Epithelial cell of esophagus (primary cell): ENCODE data around the gene MYL9.

Experiments
- DNase-seq: peaks from one replicate; pipeline ENCODE4 v3.0.0; 2010; ENCODE audit warnings: low read depth
- H3K4me3 ChIP-seq: 2 replicates; pipeline ENCODE4 v1.5.1; 2011; ENCODE audit warnings: mild to moderate bottlenecking, low read length, control low read depth
- CTCF ChIP-seq: IDR thresholded peaks from 2 replicates; pipeline ENCODE4 v1.5.1; 2011; ENCODE audit warnings: low read depth, mild to moderate bottlenecking, low read length, control low read depth, inconsistent platforms; ENCODE audit not compliant: insufficient read depth; ENCODE audit errors: missing control alignments

MYL9 gene

DNA sequence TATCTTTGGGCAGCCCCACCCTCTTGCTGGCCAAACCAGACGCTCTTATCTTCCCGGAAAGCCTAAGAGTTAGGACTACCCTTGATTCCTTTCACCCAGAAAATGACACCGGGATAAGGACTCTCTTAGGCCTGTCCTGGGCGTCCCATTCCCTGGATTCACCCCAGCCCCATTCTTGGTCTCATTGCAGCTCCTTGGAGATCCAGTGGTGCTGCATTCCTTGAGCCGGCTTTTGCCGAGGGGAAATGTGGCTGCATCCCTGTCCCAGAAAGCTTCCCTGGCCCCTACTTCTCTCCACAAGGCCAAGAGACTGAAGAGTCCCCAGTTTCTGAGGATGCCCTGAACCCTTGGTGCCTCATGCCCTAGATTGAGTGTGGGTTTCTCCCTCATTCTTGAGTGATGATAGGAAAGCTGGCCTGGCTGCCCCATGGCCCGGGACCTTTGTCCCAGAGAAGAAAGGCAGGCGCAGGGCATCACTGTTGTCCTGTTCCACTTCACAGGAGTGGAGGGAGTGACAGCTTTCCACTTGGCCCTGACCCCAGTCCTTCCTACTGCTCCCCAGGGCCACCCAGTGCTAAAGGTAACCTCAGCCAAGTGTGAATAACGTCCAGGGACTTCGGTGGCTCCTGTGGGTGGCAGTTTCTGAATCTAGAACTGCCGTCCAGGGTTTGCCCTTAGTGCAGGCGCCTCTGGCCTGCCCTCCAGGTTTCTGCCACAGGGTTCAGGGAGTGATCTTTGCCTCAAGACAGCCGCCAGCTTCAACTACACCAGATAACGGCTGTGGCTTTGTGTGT, 42.7 kb upstream of the MYL9 start:
- DNase-seq, result no peak
- TF ChIP-seq CTCF, result no peak
- no peak overlapping the region for H3K4me3 ChIP-seq

GRCh38 chr20:36499211-36499610, 42.1 kb upstream of the MYL9 start:
- TF ChIP-seq CTCF, result no peak
- no peak overlapping the region for H3K4me3 ChIP-seq
- no peak for DNase-seq

DNA sequence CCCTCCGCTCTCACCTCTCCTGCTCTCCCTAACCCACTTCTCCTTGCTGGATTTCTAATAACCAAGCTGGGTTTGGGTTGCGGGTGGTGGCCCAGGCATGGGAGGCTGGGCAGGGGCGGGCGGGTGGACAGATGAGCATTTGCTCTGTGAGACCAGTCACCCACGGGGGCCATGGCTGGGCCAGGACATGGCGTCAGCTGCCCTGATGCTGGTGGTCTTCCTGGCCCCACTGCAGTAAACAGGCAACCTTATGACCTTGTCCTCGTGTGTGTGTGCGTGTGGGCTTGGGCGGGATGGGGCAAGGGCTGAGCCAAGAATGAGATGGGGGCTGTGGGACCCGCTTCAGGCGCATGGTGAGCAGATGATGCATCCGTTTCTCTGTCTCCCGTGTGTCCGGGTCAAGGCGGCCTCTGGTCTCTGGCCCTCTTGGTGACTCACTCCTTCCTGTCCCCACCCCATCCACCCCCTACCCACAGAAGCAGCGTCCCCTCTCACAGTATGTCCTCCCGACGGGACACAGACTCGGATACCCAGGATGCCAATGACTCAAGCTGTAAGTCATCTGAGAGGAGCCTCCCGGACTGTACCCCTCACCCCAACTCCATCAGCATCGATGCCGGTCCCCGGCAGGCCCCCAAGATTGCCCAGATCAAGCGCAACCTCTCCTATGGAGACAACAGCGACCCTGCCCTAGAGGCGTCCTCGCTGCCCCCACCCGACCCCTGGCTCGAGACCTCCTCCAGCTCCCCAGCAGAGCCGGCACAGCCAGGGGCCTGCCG, 41.4 kb upstream of the MYL9 start:
- no peak for DNase-seq
- no peak for TF ChIP-seq CTCF
- H3K4me3 ChIP-seq, result no peak overlapping the region

DNA sequence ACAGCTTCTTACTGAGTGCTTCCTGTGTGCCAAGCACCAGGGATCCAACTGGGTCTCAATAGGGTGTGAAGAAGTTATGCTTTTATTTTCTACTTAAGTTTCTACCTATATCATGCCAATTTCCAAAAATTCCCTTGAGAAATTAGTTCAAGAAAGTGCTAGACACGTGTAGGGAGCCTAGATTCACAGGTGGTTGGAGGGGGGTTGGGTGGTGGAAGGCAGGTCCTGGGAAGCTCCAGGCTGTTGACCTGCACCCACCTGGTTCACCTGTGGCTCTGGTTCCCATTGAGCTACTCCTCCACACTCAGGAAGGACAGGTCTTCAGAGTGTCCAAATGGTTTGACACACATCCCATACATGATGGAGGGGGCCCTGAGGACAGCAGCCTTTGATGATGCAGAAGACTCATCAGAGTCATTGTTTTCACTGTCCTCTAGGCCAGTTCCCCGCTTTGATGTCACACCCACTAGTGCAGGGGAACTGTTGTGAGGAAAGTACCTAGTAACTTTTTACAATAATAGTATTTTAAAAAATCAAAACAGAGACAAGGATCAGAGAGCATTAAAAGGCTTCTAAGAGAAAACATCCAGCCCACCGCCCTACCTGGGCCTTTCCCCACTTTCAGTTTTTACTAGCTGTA, 39.8 kb upstream of the MYL9 start:
- TF ChIP-seq CTCF, result no peak
- DNase-seq, result no peak
- no peak overlapping the region for H3K4me3 ChIP-seq

DNA sequence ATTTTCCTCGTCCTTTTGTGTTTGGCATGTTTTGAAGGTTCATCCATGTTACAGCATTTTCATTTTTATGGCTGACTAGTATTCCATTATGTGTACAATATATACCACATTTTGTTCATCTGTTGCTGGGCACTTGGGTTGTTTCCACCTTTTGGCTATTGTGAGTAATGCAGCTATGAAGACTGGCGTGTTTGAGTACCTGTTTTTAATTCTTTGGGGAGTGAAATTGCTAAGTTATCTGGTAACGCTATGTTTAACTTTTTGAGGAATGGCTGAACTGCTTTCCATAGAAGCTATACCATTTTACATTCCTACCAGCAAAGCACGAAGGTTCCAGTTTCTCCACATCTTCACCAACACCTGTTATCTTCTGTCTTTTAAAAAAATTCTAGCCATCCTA, 37.0 kb upstream of the MYL9 start:
- H3K4me3 ChIP-seq, result no peak overlapping the region
- DNase-seq, result no peak
- TF ChIP-seq CTCF, result no peak

DNA sequence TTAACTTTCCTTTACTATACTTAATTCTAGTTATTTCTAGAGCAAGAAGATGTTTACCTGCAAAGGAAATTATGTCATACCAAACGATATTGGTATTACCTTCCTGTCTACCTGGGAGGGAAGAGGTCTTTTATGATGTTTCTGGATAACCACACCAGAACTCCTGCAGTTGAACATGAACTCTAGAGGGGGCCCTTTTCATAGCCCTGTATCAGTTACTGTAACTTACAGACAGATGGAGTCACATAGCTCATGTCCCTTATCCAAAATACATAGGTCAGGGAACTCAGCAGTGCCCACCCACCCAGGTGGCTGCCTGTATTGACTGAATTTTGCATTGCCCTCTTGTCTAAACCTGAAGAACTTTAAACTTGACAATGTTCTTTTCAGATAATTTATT, 35.1 kb upstream of the MYL9 start:
- TF ChIP-seq CTCF, result peak; percentile 15
- H3K4me3 ChIP-seq, result no peak overlapping the region
- no peak for DNase-seq
